IMR-90 (cell line): ENCODE results near the gene HEXD. TPM values are rescaled to one million over a fixed set of nuclear protein-coding genes. Genes with fewer than 3 reads are reported as not detected.

Experiments used
- ATAC-seq: fragments of 200-7000 bp; cut with Tn5 transposase; 2 replicates; pipeline ENCODE4 v1.9.1; 2020; ENCODE audit warnings: low read depth, mild to moderate bottlenecking, moderate library complexity
- BruUV-seq: library from RNA; stranded (reverse); fragments of 400-500 nt; replicated peaks from 2 replicates; lab custom pipeline; 2021; lab: Mats Ljungman, UMichigan
- CTCF ChIA-PET: fragments of 300-600 bp; formaldehyde crosslinking; extraction: SDS; loops from one replicate; lab custom pipeline; 2021; ENCODE audit warnings: antibody characterized with exemption; lab: Yijun Ruan, JAX
- POLR2A ChIA-PET: fragments of 300-600 bp; sonication (Branson Sonifier 250); formaldehyde crosslinking; loops from one replicate; lab custom pipeline; 2022; ENCODE audit warnings: antibody characterized with exemption; ENCODE audit not compliant: unreplicated experiment; lab: Charles Lee
- DNase-seq: peaks from one replicate; pipeline ENCODE4 v3.0.0; 2013
- H2AFZ ChIP-seq: replicated peaks from 2 replicates; pipeline ENCODE3; 2013; ENCODE audit warnings: low read length, mild to moderate bottlenecking; ENCODE audit not compliant: poor library complexity
- H2AK5ac ChIP-seq: 2 replicates; pipeline ENCODE4 v1.6.1; 2013; ENCODE audit warnings: low read depth, low read length, inconsistent platforms
- H2AK9ac ChIP-seq: replicated peaks from 2 replicates; pipeline ENCODE3; 2013; ENCODE audit warnings: mild to moderate bottlenecking, low read depth, low read length, moderate library complexity; ENCODE audit not compliant: poor library complexity
- H2BK120ac ChIP-seq: 2 replicates; pipeline ENCODE4 v1.6.1; 2013; ENCODE audit warnings: low read depth, low read length, inconsistent platforms
- H2BK15ac ChIP-seq: 3 replicates; pipeline ENCODE4 v1.6.1; 2013; ENCODE audit warnings: low read depth, low read length, inconsistent platforms
- H2BK20ac ChIP-seq: 2 replicates; pipeline ENCODE4 v1.6.1; 2013; ENCODE audit warnings: low read depth, mild to moderate bottlenecking, inconsistent platforms, low read length, moderate library complexity
- H2BK5ac ChIP-seq: 2 replicates; pipeline ENCODE4 v1.6.1; 2013; ENCODE audit warnings: mild to moderate bottlenecking, low read depth, low read length, inconsistent platforms; ENCODE audit not compliant: poor library complexity, severe bottlenecking
- H3K14ac ChIP-seq: replicated peaks from 2 replicates; pipeline ENCODE4 v1.6.1; 2013; ENCODE audit warnings: low read depth, low read length, inconsistent platforms
- H3K18ac ChIP-seq: 2 replicates; pipeline ENCODE4 v1.6.1; 2013; ENCODE audit warnings: low read depth, low read length, control low read depth
- H3K23ac ChIP-seq: 2 replicates; pipeline ENCODE4 v1.6.1; 2013; ENCODE audit warnings: low read depth, low read length, inconsistent platforms
- H3K27ac ChIP-seq: 2 replicates; pipeline ENCODE4 v1.5.1; 2013; ENCODE audit warnings: mild to moderate bottlenecking, control low read depth, low read length; ENCODE audit not compliant: insufficient read depth
- H3K27me3 ChIP-seq: 2 replicates; pipeline ENCODE4 v1.6.1; 2013; ENCODE audit warnings: low read length; ENCODE audit not compliant: control insufficient read depth, insufficient read depth
- H3K36me3 ChIP-seq: 2 replicates; pipeline ENCODE4 v1.6.1; 2013; ENCODE audit warnings: low read length, mixed read lengths; ENCODE audit not compliant: control insufficient read depth, insufficient read depth
- H3K4ac ChIP-seq: 2 replicates; pipeline ENCODE4 v1.6.1; 2013; ENCODE audit warnings: low read depth, low read length, inconsistent platforms
- H3K4me1 ChIP-seq: 2 replicates; pipeline ENCODE4 v1.6.1; 2013; ENCODE audit warnings: low read length, mixed read lengths; ENCODE audit not compliant: control insufficient read depth, insufficient read depth
- H3K4me2 ChIP-seq: 2 replicates; pipeline ENCODE4 v1.6.1; 2013; ENCODE audit warnings: low read depth, mild to moderate bottlenecking, control low read depth, low read length, moderate library complexity
- H3K4me3 ChIP-seq: 2 replicates; pipeline ENCODE4 v1.5.1; 2013; ENCODE audit warnings: low read depth, mild to moderate bottlenecking, control low read depth, low read length, moderate library complexity; ENCODE audit not compliant: insufficient read depth
- H3K56ac ChIP-seq: 2 replicates; pipeline ENCODE4 v1.6.1; 2013; ENCODE audit warnings: low read length, inconsistent platforms; ENCODE audit not compliant: insufficient read depth; ENCODE audit errors: extremely low read depth
- H3K79me1 ChIP-seq, 2 experiments: 2 replicates each; pipeline ENCODE4 v1.6.1; 2013; ENCODE audit warnings: low read length in 2 of 2, inconsistent platforms in 1 of 2, low read depth in 1 of 2
- H3K9ac ChIP-seq: 2 replicates; pipeline ENCODE4 v1.6.1; 2013; ENCODE audit warnings: low read depth, low read length, control low read depth
- H3K9me1 ChIP-seq: 2 replicates; pipeline ENCODE4 v1.6.1; 2013; ENCODE audit warnings: low read length, inconsistent platforms; ENCODE audit not compliant: insufficient read depth
- H3K9me3 ChIP-seq: 2 replicates; pipeline ENCODE4 v1.6.1; 2013; ENCODE audit warnings: low read length; ENCODE audit not compliant: control insufficient read depth, insufficient read depth
- H4K20me1 ChIP-seq: 2 replicates; pipeline ENCODE4 v1.6.1; 2013; ENCODE audit warnings: low read length, inconsistent platforms; ENCODE audit not compliant: insufficient read depth
- H4K5ac ChIP-seq: 2 replicates; pipeline ENCODE4 v1.6.1; 2013; ENCODE audit warnings: mild to moderate bottlenecking, low read depth, low read length, control low read depth
- H4K8ac ChIP-seq, 2 experiments: 2 replicates each; pipeline ENCODE4 v1.6.1; 2013; ENCODE audit warnings: low read depth in 2 of 2, low read length in 2 of 2, control low read depth in 1 of 2, inconsistent platforms in 1 of 2
- H4K91ac ChIP-seq: 2 replicates; pipeline ENCODE4 v1.6.1; 2013; ENCODE audit warnings: low read depth, low read length, inconsistent platforms; ENCODE audit not compliant: insufficient read depth
- BHLHE40 ChIP-seq: fragments of 150-350 bp; IDR thresholded peaks from 2 replicates; pipeline ENCODE4 v1.6.1; 2016; ENCODE audit warnings: mild to moderate bottlenecking, low read depth, low read length
- CEBPB ChIP-seq: IDR thresholded peaks from 2 replicates; pipeline ENCODE4 v1.6.1; 2012; ENCODE audit warnings: low read depth, low read length, improper control_type of control experiment
- CHD1 ChIP-seq: IDR thresholded peaks from 2 replicates; pipeline ENCODE4 v1.6.1; 2012; ENCODE audit warnings: low read depth, low read length, improper control_type of control experiment
- CTCF ChIP-seq: conservative IDR thresholded peaks from 2 replicates; pipeline ENCODE4 v1.5.1; 2012; ENCODE audit warnings: mild to moderate bottlenecking, low read depth, low read length, improper control_type of control experiment
- FOS ChIP-seq: fragments of 150-350 bp; IDR thresholded peaks from 2 replicates; pipeline ENCODE4 v1.6.1; 2016; ENCODE audit warnings: low read depth, low read length
- MXI1 ChIP-seq: IDR thresholded peaks from 2 replicates; pipeline ENCODE4 v1.6.1; 2012; ENCODE audit warnings: low read depth, mild to moderate bottlenecking, low read length, moderate library complexity, borderline replicate concordance
- NFE2L2 ChIP-seq: fragments of 150-350 bp; IDR thresholded peaks from 2 replicates; pipeline ENCODE4 v1.6.1; 2016; ENCODE audit warnings: low read depth, mild to moderate bottlenecking, low read length
- RAD21 ChIP-seq: IDR thresholded peaks from 2 replicates; pipeline ENCODE4 v1.6.1; 2012; ENCODE audit warnings: low read length, improper control_type of control experiment
- SMC3 ChIP-seq: fragments of 150-350 bp; IDR thresholded peaks from 2 replicates; pipeline ENCODE4 v1.6.1; 2016; ENCODE audit warnings: low read depth, mild to moderate bottlenecking, antibody characterized with exemption, low read length, moderate library complexity
- WGBS, 2 experiments: methylation state at CpG; one replicate each; pipeline versions ENCODE4 v1.1.5 to v1.1.7; 2013; ENCODE audit warnings: missing lambda C conversion rate in 2 of 2; ENCODE audit not compliant: insufficient read length in 1 of 2; ENCODE audit errors: extremely low coverage in 2 of 2; 5-methylcytosine and 5-hydroxymethylcytosine counted together
- dilution Hi-C: fragments of 300-500 bp; cut with HindIII; formaldehyde crosslinking; loops from one replicate; pipeline ENCODE4 v1.14.3; 2018; ENCODE audit warnings: low sequenced_read_pairs; ENCODE audit not compliant: unreplicated experiment
- in situ Hi-C: fragments of 300-500 bp; cut with MboI; formaldehyde crosslinking; loops from 3 replicates; pipeline ENCODE4 v1.14.3; 2019; ENCODE audit warnings: low sequenced_read_pairs, inconsistent platforms, mixed read lengths
- intact Hi-C: fragments of 100-400 bp; cut with micrococcal nuclease; formaldehyde crosslinking; loops from 2 replicates; pipeline ENCODE4 v1.10.0; 2022
- polyA plus RNA-seq, 3 experiments: library from polyadenylated mRNA; depleted of rRNA; stranded (reverse); fragments of >200 nt; gene quantifications; 2 replicates each; pipeline ENCODE4 v1.2.3, GENCODE V29; 2012; ENCODE audit warnings: low replicate concordance in 1 of 3
- total RNA-seq: library from RNA; depleted of rRNA; stranded (reverse); fragments of >200 nt; gene quantifications from 2 replicates; pipeline ENCODE4 v1.2.3, GENCODE V29; 2012
- TF ChIP-seq, protein P1 (sequence below): fragments of 150-350 bp; IDR thresholded peaks from 2 replicates; pipeline ENCODE4 v1.6.1; 2017; ENCODE audit warnings: mild to moderate bottlenecking, antibody characterized with exemption, low read length, low read depth

HEXD gene
- total and polyA plus RNA-seq, 2 of the 4 experiments (the other 2 are of a cell fraction): 3.8 to 9.5 TPM

DNA sequence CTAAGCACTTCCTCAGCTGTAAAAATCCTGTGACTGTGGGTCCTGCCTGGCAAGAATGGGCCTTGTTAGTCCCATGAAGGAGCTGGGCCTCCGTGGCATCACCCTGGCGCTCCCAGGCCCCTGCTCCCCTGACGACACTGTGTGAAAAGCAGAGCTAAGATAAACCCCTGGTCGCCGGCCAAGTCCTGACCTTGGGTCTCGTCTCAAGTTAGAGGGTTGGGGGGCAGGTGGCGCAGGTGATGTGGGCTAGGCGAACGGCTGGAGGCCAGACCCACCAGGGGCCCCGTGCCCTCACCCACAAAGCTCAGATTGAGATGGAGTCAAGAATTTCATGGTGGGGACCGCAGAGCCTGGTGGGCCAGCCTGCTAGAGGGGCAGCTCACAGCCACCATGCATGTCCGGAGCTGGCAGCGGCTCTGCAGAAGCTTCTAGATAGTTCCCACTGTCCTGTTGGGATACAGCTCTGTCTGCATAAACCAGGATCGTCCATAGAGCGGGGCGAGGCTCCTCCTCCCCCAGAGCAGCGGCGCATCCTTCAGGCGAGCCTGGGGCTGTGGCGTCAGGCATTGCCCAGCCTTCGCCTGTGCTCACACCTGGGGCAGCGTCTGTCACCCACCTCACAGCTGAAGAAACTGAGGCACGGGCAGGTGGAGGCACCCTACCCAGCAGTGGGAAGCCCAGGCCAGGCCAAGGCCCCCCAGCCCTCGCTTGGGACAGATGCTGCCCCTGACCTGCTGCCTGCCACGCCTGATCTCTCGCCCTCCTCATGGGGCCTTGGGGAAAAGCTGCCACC lies 20.4 kb downstream of the HEXD start:
- dilution Hi-C loops (no loop called here), intact Hi-C loops (no loop called here), in situ Hi-C loops (no loop called here)
- no peaks in the 10 kb centered on the region; the same call in 1 of the 2 replicates for H3K9me1 ChIP-seq
- TF ChIP-seq MXI1 (no peak), CEBPB (no peak), BHLHE40 (no peak), CTCF (no peak), RAD21 (no peak), NFE2L2 (no peak), SMC3 (no peak), FOS (no peak), CHD1 (no peak)
- TF ChIP-seq, protein P1, sequence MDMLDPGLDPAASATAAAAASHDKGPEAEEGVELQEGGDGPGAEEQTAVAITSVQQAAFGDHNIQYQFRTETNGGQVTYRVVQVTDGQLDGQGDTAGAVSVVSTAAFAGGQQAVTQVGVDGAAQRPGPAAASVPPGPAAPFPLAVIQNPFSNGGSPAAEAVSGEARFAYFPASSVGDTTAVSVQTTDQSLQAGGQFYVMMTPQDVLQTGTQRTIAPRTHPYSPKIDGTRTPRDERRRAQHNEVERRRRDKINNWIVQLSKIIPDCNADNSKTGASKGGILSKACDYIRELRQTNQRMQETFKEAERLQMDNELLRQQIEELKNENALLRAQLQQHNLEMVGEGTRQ: no peak
- no peak overlapping the region for H3K23ac ChIP-seq
- 91% methylated on average over 7 of the region's 26 CpGs; no CpG with 5 or more reads in 1 of the 2 experiments for WGBS, 2 experiments
- no peak for ATAC-seq
- no peak overlapping the region for H3K18ac ChIP-seq
- no peak overlapping the region for H3K9ac ChIP-seq
- H3K4me3 ChIP-seq: no peak overlapping the region
- no peak overlapping the region for H2BK15ac ChIP-seq
- no peaks in the 10 kb centered on the region for H3K27me3 ChIP-seq
- H3K4ac ChIP-seq: no peak overlapping the region
- H3K4me1 ChIP-seq: peaks cover 3% of the 10 kb centered on the region
- no peak overlapping the region for H3K14ac ChIP-seq
- no peak overlapping the region for H4K8ac ChIP-seq
- no peak overlapping the region for H3K4me2 ChIP-seq
- H3K36me3 ChIP-seq: peaks cover 22% of the 10 kb centered on the region
- no peaks in the 10 kb centered on the region for H3K79me1 ChIP-seq
- H2AK5ac ChIP-seq: no peak overlapping the region
- no peak overlapping the region for H4K91ac ChIP-seq
- peaks cover 13% of the 10 kb centered on the region; the same call in 1 of the 2 replicates for H4K20me1 ChIP-seq
- H3K56ac ChIP-seq: no peak overlapping the region
- H4K5ac ChIP-seq: no peak overlapping the region
- H2BK5ac ChIP-seq: no peak overlapping the region
- no peaks in the 10 kb centered on the region for H3K9me3 ChIP-seq
- no peak overlapping the region for H2BK20ac ChIP-seq
- no peak overlapping the region for H2AK9ac ChIP-seq
- no TSS peak for BruUV-seq
- H2BK120ac ChIP-seq: no peak overlapping the region
- no peak for DNase-seq
- ChIA-PET CTCF (no interaction called here), POLR2A (no interaction called here)
- no peak overlapping the region for H2AFZ ChIP-seq
- H3K27ac ChIP-seq: no peak overlapping the region
